HCT116 (cell line): ENCODE data around the gene PRKCA. TPM values are rescaled to one million over a fixed set of nuclear protein-coding genes. Genes with fewer than 3 reads are reported as not detected.

ENCODE experiments used
- ATAC-seq: fragments of 200-7000 bp; cut with Tn5 transposase; 2 replicates; pipeline ENCODE4 v1.9.1; 2020; ENCODE audit warnings: mild to moderate bottlenecking, moderate library complexity
- BruUV-seq: library from RNA; stranded (reverse); fragments of 400-500 nt; replicated peaks from 2 replicates; lab custom pipeline; 2021; lab: Mats Ljungman, UMichigan
- CTCF ChIA-PET: fragments of 300-600 bp; sonication (Branson Sonifier 250); formaldehyde crosslinking; loops from one replicate; lab custom pipeline; 2021; ENCODE audit warnings: antibody characterized with exemption; lab: Charles Lee
- POLR2A ChIA-PET: fragments of 300-600, 350-600 bp; sonication (Branson Sonifier 250); formaldehyde crosslinking; loops from one replicate; lab custom pipeline; 2021; ENCODE audit warnings: antibody characterized with exemption; lab: Charles Lee
- RAD21 ChIA-PET, 2 experiments: fragments of 300-600 bp; sonication (Branson Sonifier 250); formaldehyde crosslinking; loops; one replicate each; lab custom pipeline; 2023; ENCODE audit warnings: low total read pairs in 2 of 2; ENCODE audit not compliant: uncharacterized antibody in 2 of 2, unreplicated experiment in 2 of 2, low non-redundant PET in 1 of 2; lab: Charles Lee
- DNase-seq: peaks from one replicate; pipeline ENCODE4 v3.0.0-alpha.2; 2010; ENCODE audit warnings: low read depth, low spot score
- H2AFZ ChIP-seq: fragments of 200-600 bp; shearing (Covaris generic), sonication (generic); 2 replicates; pipeline ENCODE4 v1.6.1; 2017; ENCODE audit warnings: low read depth, mixed run types, mixed read lengths, antibody characterized with exemption, low read length; ENCODE audit not compliant: poor library complexity, severe bottlenecking
- H3K27ac ChIP-seq: 2 replicates; pipeline ENCODE4 v1.5.1; 2012; ENCODE audit warnings: low read depth, low read length
- H3K27me3 ChIP-seq: fragments of 200-600 bp; sonication (generic); 2 replicates; pipeline ENCODE4 v1.6.1; 2016; ENCODE audit warnings: mixed run types, low read length, mixed read lengths; ENCODE audit not compliant: insufficient read depth
- H3K36me3 ChIP-seq, 2 experiments: fragments of 200-500 bp in 1 of 2; fragments of 200-600 bp in 1 of 2; sonication (Bioruptor generic) in 1 of 2; sonication (generic) in 1 of 2; 2 replicates each; pipeline versions ENCODE4 v1.5.1 to v1.6.1; 2014 to 2016; ENCODE audit warnings: low read length in 2 of 2, inconsistent platforms in 1 of 2, mixed read lengths in 1 of 2, mixed run types in 1 of 2; ENCODE audit not compliant: insufficient read depth in 2 of 2, control insufficient read depth in 1 of 2
- H3K4me1 ChIP-seq, 2 experiments: fragments of 200-600 bp in 1 of 2; sonication (generic) in 1 of 2; 2 replicates each; pipeline versions ENCODE4 v1.5.1 to v1.6.1; 2012 to 2017; ENCODE audit warnings: low read length in 2 of 2, inconsistent platforms in 1 of 2, mild to moderate bottlenecking in 1 of 2, mixed read lengths in 1 of 2, mixed run types in 1 of 2, moderate library complexity in 1 of 2; ENCODE audit not compliant: insufficient read depth in 2 of 2, control insufficient read depth in 1 of 2
- H3K4me2 ChIP-seq: fragments of 200-600 bp; sonication (generic); 2 replicates; pipeline ENCODE4 v1.6.1; 2017; ENCODE audit warnings: mixed run types, low read length, mixed read lengths
- H3K4me3 ChIP-seq, 2 experiments: fragments of 200-600 bp in 1 of 2; sonication (generic) in 1 of 2; replicated peaks in 1 of 2; 2 replicates each; pipeline ENCODE4 v1.5.1; 2011 to 2016; ENCODE audit warnings: low read length in 2 of 2, control low read depth in 1 of 2, low read depth in 1 of 2, mild to moderate bottlenecking in 1 of 2, mixed read lengths in 1 of 2, mixed run types in 1 of 2
- H3K79me2 ChIP-seq: fragments of 200-600 bp; sonication (generic); 2 replicates; pipeline ENCODE4 v1.6.1; 2017; ENCODE audit warnings: mild to moderate bottlenecking, mixed run types, low read length, moderate library complexity, mixed read lengths; ENCODE audit not compliant: insufficient read depth
- H3K9ac ChIP-seq: fragments of 200-600 bp; sonication (generic); 2 replicates; pipeline ENCODE4 v1.6.1; 2016; ENCODE audit warnings: low read length, mixed read lengths
- H3K9me2 ChIP-seq: fragments of 200-600 bp; sonication (generic), shearing (Covaris generic); 2 replicates; pipeline ENCODE4 v1.6.1; 2017; ENCODE audit warnings: mixed run types, mild to moderate bottlenecking, moderate library complexity; ENCODE audit not compliant: insufficient read depth
- H3K9me3 ChIP-seq, 2 experiments: fragments of 200-500 bp in 1 of 2; fragments of 200-600 bp in 1 of 2; sonication (Bioruptor generic) in 1 of 2; sonication (generic) in 1 of 2; 2 replicates each; pipeline ENCODE4 v1.6.1; 2014 to 2017; ENCODE audit warnings: low read length in 2 of 2, mixed read lengths in 2 of 2, inconsistent platforms in 1 of 2, low read depth in 1 of 2, mild to moderate bottlenecking in 1 of 2, mixed run types in 1 of 2, moderate library complexity in 1 of 2; ENCODE audit not compliant: control insufficient read depth in 1 of 2, insufficient read depth in 1 of 2
- H4K20me1 ChIP-seq: fragments of 200-600 bp; sonication (generic), shearing (Covaris generic); 2 replicates; pipeline ENCODE4 v1.6.1; 2017; ENCODE audit warnings: mixed run types, mild to moderate bottlenecking, moderate library complexity; ENCODE audit not compliant: insufficient read depth
- ATF3 ChIP-seq: IDR thresholded peaks from 2 replicates; pipeline ENCODE4 v1.6.1; 2012
- CEBPB ChIP-seq: IDR thresholded peaks from 2 replicates; pipeline ENCODE4 v1.6.1; 2012; ENCODE audit warnings: low read depth
- CTCF ChIP-seq, 3 experiments: fragments of 200-600 bp in 1 of 3; sonication (generic) in 1 of 3; IDR thresholded peaks in 2 of 3; conservative IDR thresholded peaks in 1 of 3; 2 replicates each; pipeline ENCODE4 v1.5.1; 2012 to 2017; ENCODE audit warnings: low read depth in 2 of 3, low read length in 2 of 3, antibody characterized with exemption in 1 of 3, borderline replicate concordance in 1 of 3, control low read depth in 1 of 3, mild to moderate bottlenecking in 1 of 3, mixed read lengths in 1 of 3, mixed run types in 1 of 3, moderate library complexity in 1 of 3; ENCODE audit not compliant: insufficient read depth in 1 of 3
- ELF1 ChIP-seq: IDR thresholded peaks from 2 replicates; pipeline ENCODE4 v1.6.1; 2012; ENCODE audit warnings: low read depth, borderline replicate concordance
- EZH2 ChIP-seq: fragments of 200-600 bp; sonication (generic); IDR thresholded peaks from 2 replicates; pipeline ENCODE4 v1.6.1; 2017; ENCODE audit warnings: antibody characterized with exemption, mixed run types
- EZH2phosphoT487 ChIP-seq: fragments of 200-600 bp; IDR thresholded peaks from 2 replicates; pipeline ENCODE4 v1.6.1; 2018; ENCODE audit warnings: antibody characterized with exemption, borderline replicate concordance
- FOSL1 ChIP-seq: IDR thresholded peaks from 2 replicates; pipeline ENCODE4 v1.6.1; 2012; ENCODE audit warnings: low read depth
- MAX ChIP-seq: IDR thresholded peaks from 2 replicates; pipeline ENCODE4 v1.6.1; 2012
- POLR2AphosphoS5 ChIP-seq: IDR thresholded peaks from 2 replicates; pipeline ENCODE4 v1.6.1; 2011; ENCODE audit warnings: mild to moderate bottlenecking, low read depth, low read length, moderate library complexity
- REST ChIP-seq: IDR thresholded peaks from 2 replicates; pipeline ENCODE4 v1.6.1; 2012; ENCODE audit warnings: low read depth
- SP1 ChIP-seq: IDR thresholded peaks from 2 replicates; pipeline ENCODE4 v1.6.1; 2012; ENCODE audit warnings: low read depth
- SRF ChIP-seq: IDR thresholded peaks from 2 replicates; pipeline ENCODE4 v1.6.1; 2012; ENCODE audit warnings: low read depth
- TCF7L2 ChIP-seq: IDR thresholded peaks from 2 replicates; pipeline ENCODE4 v1.7.0; 2011; ENCODE audit warnings: borderline replicate concordance, inconsistent platforms; ENCODE audit not compliant: insufficient read depth, insufficient read length; ENCODE audit errors: extremely low read depth
- YY1 ChIP-seq: IDR thresholded peaks from 2 replicates; pipeline ENCODE4 v1.6.1; 2011; ENCODE audit warnings: low read length, low read depth, moderate library complexity, mild to moderate bottlenecking; ENCODE audit not compliant: insufficient replicate concordance; ENCODE audit errors: extremely low read depth
- ZBTB33 ChIP-seq: IDR thresholded peaks from 2 replicates; pipeline ENCODE4 v1.6.1; 2011; ENCODE audit warnings: mild to moderate bottlenecking, low read length, moderate library complexity; ENCODE audit not compliant: insufficient replicate concordance; ENCODE audit errors: extremely low read depth
- ZFX ChIP-seq: fragments of 450-650 bp; IDR thresholded peaks from 2 replicates; pipeline ENCODE4 v1.6.1; 2017
- ZNF274 ChIP-seq: fragments of 200-500 bp; sonication (Bioruptor generic); IDR thresholded peaks from 2 replicates; pipeline ENCODE4 v1.6.1; 2014; ENCODE audit warnings: mild to moderate bottlenecking, low read depth, low read length, inconsistent platforms
- intact Hi-C: fragments of 100-400 bp; cut with micrococcal nuclease; formaldehyde crosslinking; loops from 2 replicates; pipeline ENCODE4 v1.10.0; 2022
- total RNA-seq: library from RNA; stranded (reverse); gene quantifications from one replicate; pipeline ENCODE4 v1.2.1, GENCODE V29; 2021; ENCODE audit not compliant: unreplicated experiment

Gene PRKCA
- total RNA-seq, 1 experiment from 2014 or later, result 18.8 TPM

GRCh38 chr17:66312912-66313311 lies 10.5 kb downstream of the PRKCA start:
- no peak for ATAC-seq
- Histone ChIP-seq H3K9ac (no peak overlapping the region), H4K20me1 (no peaks in the 10 kb centered on the region), H2AFZ (no peak overlapping the region), H3K4me2 (no peak overlapping the region), H3K36me3 (no peaks in the 10 kb centered on the region), H3K4me3 (no peak overlapping the region), H3K4me1 (no peaks in the 10 kb centered on the region), H3K27ac (no peak overlapping the region), H3K27me3 (no peaks in the 10 kb centered on the region), H3K9me2 (no peaks in the 10 kb centered on the region), H3K79me2 (no peaks in the 10 kb centered on the region), H3K9me3 (no peaks in the 10 kb centered on the region)
- TF ChIP-seq ATF3 (no peak), ZBTB33 (no peak), SP1 (no peak), REST (no peak), MAX (no peak), TCF7L2 (no peak), EZH2phosphoT487 (no peak), ZNF274 (no peak), POLR2AphosphoS5 (no peak), CEBPB (no peak), CTCF (IDR thresholded peaks at IDR 0.05 in 2 of 3, conservative IDR thresholded peaks at IDR 0.05 in 1 of 3; ENCODE audit: borderline replicate concordance in 1 of 3, insufficient read depth in 1 of 3, low read depth in 2 of 3, low read length in 2 of 3) (no peak), ELF1 (no peak), EZH2 (no peak), FOSL1 (no peak), SRF (no peak), YY1 (no peak), ZFX (no peak)
- DNase-seq, result no peak
- ChIA-PET RAD21 (no interaction called here), POLR2A (no interaction called here), CTCF (interaction anchor here (1.4 to 2.0 kb wide), 2 partner anchors 9 to 254 kb away, joined by 4 read pairs; no protein-coding TSS in a partner anchor)
- BruUV-seq, result no TSS peak
- intact Hi-C loops, result no loop called here
